Esophagus muscularis mucosa (tissue), 4 donors: Measurements from ENCODE around the gene SAMD4A. TPM values are rescaled to one million over a fixed set of nuclear protein-coding genes. Genes with fewer than 3 reads are reported as not detected.

ENCODE experiments used
- DNase-seq: peaks from one replicate; pipeline ENCODE4 v3.0.0-alpha.2; 2017; ENCODE audit errors: extremely low spot score
- H3K27ac ChIP-seq, 4 donors: fragments of 200-600 bp; sonication (generic); replicated peaks in 1 of 4; 1 replicate in 3 of 4; 2 replicates in 1 of 4; pipeline ENCODE4 v1.5.1; 2016 to 2019; ENCODE audit warnings: mild to moderate bottlenecking in 1 of 4
- H3K27me3 ChIP-seq, 4 donors: fragments of 200-600 bp; sonication (generic); one replicate each; pipeline versions ENCODE4 v1.5.1 to v1.6.0; 2016 to 2019
- H3K36me3 ChIP-seq, 4 donors: fragments of 200-600 bp; sonication (generic); one replicate each; pipeline ENCODE4 v1.5.1; 2016 to 2019
- H3K4me1 ChIP-seq, 4 donors: fragments of 200-600 bp; sonication (generic); one replicate each; pipeline ENCODE4 v1.5.1; 2016 to 2019
- H3K4me3 ChIP-seq, 4 donors: fragments of 200-600 bp; sonication (generic); 1 replicate in 2 of 4; 2 replicates in 2 of 4; pipeline ENCODE4 v1.5.1; 2016 to 2019; ENCODE audit warnings: mild to moderate bottlenecking in 4 of 4, moderate library complexity in 1 of 4
- H3K9me3 ChIP-seq, 4 donors: fragments of 200-600 bp; sonication (generic); 1 replicate in 3 of 4; 2 replicates in 1 of 4; pipeline ENCODE4 v1.5.1; 2016 to 2019
- CTCF ChIP-seq, 3 experiments: fragments of 200-600 bp in 2 of 3; fragments of 450-650 bp in 1 of 3; sonication (generic) in 2 of 3; IDR thresholded peaks; one replicate each; pipeline ENCODE4 v1.5.1; 2017 to 2019; ENCODE audit warnings: antibody characterized with exemption in 3 of 3, mild to moderate bottlenecking in 2 of 3, moderate library complexity in 1 of 3
- EP300 ChIP-seq: sonication (generic); formaldehyde crosslinking; IDR thresholded peaks from one replicate; pipeline ENCODE4 v1.6.1; 2017; ENCODE audit warnings: antibody characterized with exemption
- POLR2A ChIP-seq: fragments of 450-650 bp; IDR thresholded peaks from one replicate; pipeline ENCODE4 v1.6.1; 2017; ENCODE audit warnings: antibody characterized with exemption, moderate library complexity, mild to moderate bottlenecking, low read depth
- POLR2AphosphoS5 ChIP-seq, 2 donors: sonication (generic); formaldehyde crosslinking; IDR thresholded peaks; one replicate each; pipeline ENCODE4 v1.6.1; 2017; ENCODE audit warnings: antibody characterized with exemption in 2 of 2
- WGBS: methylation state at CpG from one replicate; pipeline ENCODE4 v1.1.5; 2018; 5-methylcytosine and 5-hydroxymethylcytosine counted together
- intact Hi-C: fragments of 100-400 bp; cut with DNase I; formaldehyde crosslinking; loops from one replicate; pipeline ENCODE4 v1.15.1; 2023
- total RNA-seq, 4 donors: library from RNA; depleted of rRNA; stranded (reverse); fragments of >200 nt; gene quantifications; one replicate each; pipeline versions ENCODE4 v1.1.0 to v1.2.1, GENCODE V29; 2016

SAMD4A gene
- total RNA-seq, 4 donors from 2014 or later, result 76.8 to 123 (median 97.0) TPM

- Histone ChIP-seq H3K27ac (no peak overlapping the region), H3K4me3 (no peak overlapping the region), H3K36me3 (peaks cover 31 to 100% (median 78%) of the 10 kb centered on the region in 4 donors)
Observed at GRCh38 chr14:54782751-54783659, 216.1 kb downstream of the SAMD4A start.

GRCh38 chr14:54783660-54784015 lies 216.7 kb downstream of the SAMD4A start:
- H3K27me3 ChIP-seq, result no peaks in the 10 kb centered on the region
- H3K27ac ChIP-seq, result no peak overlapping the region
- H3K9me3 ChIP-seq, result no peaks in the 10 kb centered on the region
- intact Hi-C loops, result no loop called here
- TF ChIP-seq CTCF (IDR thresholded peaks at IDR 0.05) (no peak), POLR2A (no peak), EP300 (no peak), POLR2AphosphoS5 (IDR thresholded peaks at IDR 0.05) (no peak)
- DNase-seq, result no peak
- no peak overlapping the region for H3K4me3 ChIP-seq
- H3K36me3 ChIP-seq, result peaks cover 37 to 100% (median 80%) of the 10 kb centered on the region in 4 donors
- WGBS, result 91% methylated on average over 5 of the region's 5 CpGs
- H3K4me1 ChIP-seq, result peaks cover 0 to 31% (median 0%) of the 10 kb centered on the region in 4 donors

More at GRCh38 chr14:54782751-54783659, 216.1 kb downstream of the SAMD4A start:
- H3K4me1 ChIP-seq, result peaks cover 0 to 31% (median 0%) of the 10 kb centered on the region in 4 donors
- WGBS, result 83% methylated on average over 12 of the region's 14 CpGs
- H3K9me3 ChIP-seq, result no peaks in the 10 kb centered on the region
- intact Hi-C loops, result no loop called here
- no peaks in the 10 kb centered on the region for H3K27me3 ChIP-seq
- TF ChIP-seq POLR2AphosphoS5 (IDR thresholded peaks at IDR 0.05), result no peak
- TF ChIP-seq POLR2A, result no peak
- no peak for TF ChIP-seq CTCF (IDR thresholded peaks at IDR 0.05)
- TF ChIP-seq EP300, result no peak
- DNase-seq, result no peak

- DNase-seq, result no peak
- H3K36me3 ChIP-seq, result peaks cover 42 to 100% (median 82%) of the 10 kb centered on the region in 4 donors
- peaks cover 0 to 32% (median 0%) of the 10 kb centered on the region in 4 donors for H3K4me1 ChIP-seq
- 92% methylated on average over 6 of the region's 6 CpGs for WGBS
- no peaks in the 10 kb centered on the region for H3K27me3 ChIP-seq
- TF ChIP-seq POLR2A (no peak), EP300 (no peak), POLR2AphosphoS5 (IDR thresholded peaks at IDR 0.05) (no peak), CTCF (IDR thresholded peaks at IDR 0.05) (no peak)
- H3K27ac ChIP-seq, result no peak overlapping the region
- H3K9me3 ChIP-seq, result no peaks in the 10 kb centered on the region
- H3K4me3 ChIP-seq, result no peak overlapping the region
- intact Hi-C loops, result no loop called here
Observed at GRCh38 chr14:54784060-54784459, 217.1 kb downstream of the SAMD4A start.

GRCh38 chr14:54784657-54785056 lies 217.7 kb downstream of the SAMD4A start:
- no peak overlapping the region for H3K4me3 ChIP-seq
- DNase-seq, result no peak
- WGBS, result 83% methylated on average over 4 of the region's 4 CpGs
- intact Hi-C loops, result no loop called here
- no peaks in the 10 kb centered on the region for H3K27me3 ChIP-seq
- H3K27ac ChIP-seq, result no peak overlapping the region
- peaks cover 43 to 100% (median 84%) of the 10 kb centered on the region in 4 donors for H3K36me3 ChIP-seq
- no peaks in the 10 kb centered on the region for H3K9me3 ChIP-seq
- H3K4me1 ChIP-seq, result peaks cover 0 to 32% (median 0%) of the 10 kb centered on the region in 4 donors
- no peak for TF ChIP-seq EP300
- no peak for TF ChIP-seq CTCF (IDR thresholded peaks at IDR 0.05)
- TF ChIP-seq POLR2AphosphoS5 (IDR thresholded peaks at IDR 0.05), result no peak
- TF ChIP-seq POLR2A, result no peak
